ENCODE measurements around the gene CYP2W1.

DNA sequence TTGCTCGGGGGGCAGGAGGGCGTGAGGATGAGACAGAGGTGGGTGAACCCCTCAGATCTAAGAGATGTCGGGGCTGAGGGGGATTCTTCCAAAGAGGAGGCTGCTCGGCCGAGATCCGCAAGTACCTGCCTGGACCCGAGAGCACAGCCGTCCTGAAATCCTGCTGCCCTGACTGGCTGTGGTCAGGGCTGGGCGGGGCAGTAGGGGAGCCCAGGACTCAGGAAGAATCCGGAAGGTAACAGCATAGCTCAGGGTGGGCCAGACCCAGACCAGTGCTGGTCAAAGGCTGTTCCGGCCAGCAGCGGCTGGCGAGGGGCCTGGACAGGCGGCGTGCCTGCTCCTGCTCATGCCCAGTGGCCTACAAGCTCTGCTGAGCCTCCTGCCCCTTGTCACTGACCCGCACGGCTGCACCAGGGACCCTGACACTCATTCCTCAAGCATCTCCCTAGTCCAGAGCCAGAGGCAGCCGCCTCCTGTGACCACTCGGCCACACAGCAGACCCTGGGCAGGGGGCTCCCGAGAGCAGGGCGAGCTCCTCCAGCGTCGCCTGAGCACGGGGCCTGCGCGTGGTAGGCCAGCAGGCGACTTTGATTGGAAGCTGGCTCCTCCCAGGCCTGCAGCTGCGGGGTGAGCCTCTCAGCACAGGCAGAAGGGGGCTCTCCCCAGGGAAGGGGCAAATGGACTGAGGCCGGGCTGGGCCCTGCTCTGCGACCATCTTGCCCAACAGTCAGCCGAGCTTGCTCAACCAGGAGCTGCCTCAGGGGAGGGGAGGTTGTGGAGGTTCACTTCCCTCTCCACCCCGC, 25.4 kb upstream of the CYP2W1 start:
- TF ChIP-seq, protein P1, sequence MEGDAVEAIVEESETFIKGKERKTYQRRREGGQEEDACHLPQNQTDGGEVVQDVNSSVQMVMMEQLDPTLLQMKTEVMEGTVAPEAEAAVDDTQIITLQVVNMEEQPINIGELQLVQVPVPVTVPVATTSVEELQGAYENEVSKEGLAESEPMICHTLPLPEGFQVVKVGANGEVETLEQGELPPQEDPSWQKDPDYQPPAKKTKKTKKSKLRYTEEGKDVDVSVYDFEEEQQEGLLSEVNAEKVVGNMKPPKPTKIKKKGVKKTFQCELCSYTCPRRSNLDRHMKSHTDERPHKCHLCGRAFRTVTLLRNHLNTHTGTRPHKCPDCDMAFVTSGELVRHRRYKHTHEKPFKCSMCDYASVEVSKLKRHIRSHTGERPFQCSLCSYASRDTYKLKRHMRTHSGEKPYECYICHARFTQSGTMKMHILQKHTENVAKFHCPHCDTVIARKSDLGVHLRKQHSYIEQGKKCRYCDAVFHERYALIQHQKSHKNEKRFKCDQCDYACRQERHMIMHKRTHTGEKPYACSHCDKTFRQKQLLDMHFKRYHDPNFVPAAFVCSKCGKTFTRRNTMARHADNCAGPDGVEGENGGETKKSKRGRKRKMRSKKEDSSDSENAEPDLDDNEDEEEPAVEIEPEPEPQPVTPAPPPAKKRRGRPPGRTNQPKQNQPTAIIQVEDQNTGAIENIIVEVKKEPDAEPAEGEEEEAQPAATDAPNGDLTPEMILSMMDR (IDR thresholded peaks at IDR 0.05), result no peak
- no peak for TF ChIP-seq POLR2A (IDR thresholded peaks at IDR 0.05)
